Peyer's patch (tissue), 4 donors: ENCODE results near the gene SPAG6.

Source experiments
- POLR2A ChIP-seq, 2 donors: fragments of 450-650 bp; IDR thresholded peaks; one replicate each; pipeline ENCODE4 v1.5.1; 2017; ENCODE audit warnings: antibody characterized with exemption in 2 of 2, mild to moderate bottlenecking in 2 of 2, moderate library complexity in 2 of 2
- TF ChIP-seq, protein P1 (sequence below), 6 experiments: fragments of 450-650 bp in 4 of 6; fragments of 200-600 bp in 2 of 6; sonication (generic) in 1 of 6; IDR thresholded peaks; one replicate each; pipeline ENCODE4 v1.5.1; 2017 to 2019; ENCODE audit warnings: antibody characterized with exemption in 6 of 6, mild to moderate bottlenecking in 3 of 6, moderate library complexity in 1 of 6

DNA sequence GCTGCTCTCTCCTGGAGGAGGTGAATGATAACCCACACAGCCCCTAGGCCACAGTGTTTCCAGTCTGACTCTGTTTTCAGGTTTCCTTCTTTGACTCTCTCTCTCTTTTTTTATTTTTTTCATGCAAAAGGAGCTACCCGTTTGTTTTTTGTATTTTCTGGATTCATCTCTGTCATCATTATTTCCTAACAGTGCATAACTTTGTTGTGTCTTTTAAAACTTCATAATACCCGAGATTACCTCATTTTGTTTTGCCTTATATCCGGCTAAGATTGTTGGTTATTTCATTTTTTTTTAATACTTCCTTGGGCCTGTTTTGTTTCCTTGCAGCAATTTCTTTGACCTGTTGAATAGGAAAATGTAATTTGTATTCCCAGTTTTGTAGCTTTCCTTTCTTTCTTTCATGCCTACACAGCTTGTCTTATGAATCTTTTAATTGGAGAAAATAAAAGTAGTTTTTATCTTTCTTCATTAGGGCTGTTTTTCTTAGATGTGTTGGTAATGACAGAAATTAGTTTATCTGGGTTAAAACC is 72.5 kb downstream of the SPAG6 start:
- TF ChIP-seq, protein P1, sequence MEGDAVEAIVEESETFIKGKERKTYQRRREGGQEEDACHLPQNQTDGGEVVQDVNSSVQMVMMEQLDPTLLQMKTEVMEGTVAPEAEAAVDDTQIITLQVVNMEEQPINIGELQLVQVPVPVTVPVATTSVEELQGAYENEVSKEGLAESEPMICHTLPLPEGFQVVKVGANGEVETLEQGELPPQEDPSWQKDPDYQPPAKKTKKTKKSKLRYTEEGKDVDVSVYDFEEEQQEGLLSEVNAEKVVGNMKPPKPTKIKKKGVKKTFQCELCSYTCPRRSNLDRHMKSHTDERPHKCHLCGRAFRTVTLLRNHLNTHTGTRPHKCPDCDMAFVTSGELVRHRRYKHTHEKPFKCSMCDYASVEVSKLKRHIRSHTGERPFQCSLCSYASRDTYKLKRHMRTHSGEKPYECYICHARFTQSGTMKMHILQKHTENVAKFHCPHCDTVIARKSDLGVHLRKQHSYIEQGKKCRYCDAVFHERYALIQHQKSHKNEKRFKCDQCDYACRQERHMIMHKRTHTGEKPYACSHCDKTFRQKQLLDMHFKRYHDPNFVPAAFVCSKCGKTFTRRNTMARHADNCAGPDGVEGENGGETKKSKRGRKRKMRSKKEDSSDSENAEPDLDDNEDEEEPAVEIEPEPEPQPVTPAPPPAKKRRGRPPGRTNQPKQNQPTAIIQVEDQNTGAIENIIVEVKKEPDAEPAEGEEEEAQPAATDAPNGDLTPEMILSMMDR (IDR thresholded peaks at IDR 0.05): no peak
- no peak for TF ChIP-seq POLR2A (IDR thresholded peaks at IDR 0.05)
